OCI-LY1 (cell line): Measurements from ENCODE around the gene SAMD1.

ENCODE experiments used
- H2AFZ ChIP-seq: fragments of 200-600 bp; sonication (generic), shearing (Covaris generic); 2 replicates; pipeline ENCODE4 v1.6.0; 2014; ENCODE audit warnings: antibody characterized with exemption, mild to moderate bottlenecking, low read length
- H3F3A ChIP-seq: fragments of 200-600 bp; sonication (generic), shearing (Covaris generic); 2 replicates; pipeline ENCODE4 v1.6.0; 2014; ENCODE audit warnings: mild to moderate bottlenecking, antibody characterized with exemption, low read length, moderate library complexity; ENCODE audit not compliant: insufficient read depth
- H3K27ac ChIP-seq: fragments of 200-600 bp; sonication (generic); 2 replicates; pipeline ENCODE4 v1.5.1; 2014; ENCODE audit warnings: low read length, mixed run types, mild to moderate bottlenecking, low read depth; ENCODE audit not compliant: poor library complexity, severe bottlenecking
- H3K27me3 ChIP-seq: fragments of 200-600 bp; sonication (generic); 2 replicates; pipeline ENCODE4 v1.6.0; 2014; ENCODE audit warnings: antibody characterized with exemption, mild to moderate bottlenecking, low read length, moderate library complexity; ENCODE audit not compliant: insufficient read depth
- H3K36me3 ChIP-seq: fragments of 200-600 bp; sonication (generic); 2 replicates; pipeline ENCODE4 v1.6.1; 2014; ENCODE audit warnings: mild to moderate bottlenecking, antibody characterized with exemption, low read length, moderate library complexity, mixed read lengths; ENCODE audit not compliant: insufficient read depth
- H3K4me1 ChIP-seq: fragments of 200-600 bp; sonication (generic); 2 replicates; pipeline ENCODE4 v1.5.1; 2014; ENCODE audit warnings: mild to moderate bottlenecking, low read length, moderate library complexity; ENCODE audit not compliant: insufficient read depth, severe bottlenecking
- H3K4me2 ChIP-seq: fragments of 200-600 bp; sonication (generic), shearing (Covaris generic); 2 replicates; pipeline ENCODE4 v1.6.1; 2014; ENCODE audit warnings: low read length
- H3K4me3 ChIP-seq: fragments of 200-600 bp; sonication (generic); 2 replicates; pipeline ENCODE4 v1.5.1; 2014; ENCODE audit warnings: low read length, low read depth, mild to moderate bottlenecking, mixed read lengths; ENCODE audit not compliant: poor library complexity, severe bottlenecking
- H3K79me2 ChIP-seq: fragments of 200-600 bp; shearing (Covaris generic); 2 replicates; pipeline ENCODE4 v1.6.1; 2016; ENCODE audit warnings: mixed run types, low read length, mixed read lengths; ENCODE audit not compliant: insufficient read depth
- H3K9ac ChIP-seq: fragments of 200-600 bp; sonication (generic), shearing (Covaris generic); 2 replicates; pipeline ENCODE4 v1.6.1; 2014; ENCODE audit warnings: mild to moderate bottlenecking, low read length, mixed read lengths
- H3K9me2 ChIP-seq: fragments of 200-600 bp; sonication (generic), shearing (Covaris generic); 2 replicates; pipeline ENCODE4 v1.6.1; 2014; ENCODE audit warnings: low read depth, mild to moderate bottlenecking, low read length, mixed read lengths
- H3K9me3 ChIP-seq: fragments of 200-600 bp; shearing (Covaris generic); 2 replicates; pipeline ENCODE4 v1.6.1; 2014; ENCODE audit warnings: low read length, mixed read lengths
- H4K20me1 ChIP-seq: fragments of 200-600 bp; sonication (generic), shearing (Covaris generic); 2 replicates; pipeline ENCODE4 v1.6.0; 2016; ENCODE audit warnings: mild to moderate bottlenecking, low read length; ENCODE audit not compliant: insufficient read depth
- EZH2 ChIP-seq: fragments of 200-600 bp; sonication (generic), shearing (Covaris generic); IDR thresholded peaks from 2 replicates; pipeline ENCODE4 v1.8.0; 2017; ENCODE audit warnings: borderline replicate concordance, mixed run types, mild to moderate bottlenecking, antibody characterized with exemption, low read length, moderate library complexity, mixed read lengths
- TF ChIP-seq, protein P1 (sequence below): fragments of 200-600 bp; sonication (generic), shearing (Covaris generic); IDR thresholded peaks from 2 replicates; pipeline ENCODE4 v1.5.1; 2017; ENCODE audit warnings: mild to moderate bottlenecking, antibody characterized with exemption, low read length, moderate library complexity, mixed read lengths

Gene SAMD1

DNA sequence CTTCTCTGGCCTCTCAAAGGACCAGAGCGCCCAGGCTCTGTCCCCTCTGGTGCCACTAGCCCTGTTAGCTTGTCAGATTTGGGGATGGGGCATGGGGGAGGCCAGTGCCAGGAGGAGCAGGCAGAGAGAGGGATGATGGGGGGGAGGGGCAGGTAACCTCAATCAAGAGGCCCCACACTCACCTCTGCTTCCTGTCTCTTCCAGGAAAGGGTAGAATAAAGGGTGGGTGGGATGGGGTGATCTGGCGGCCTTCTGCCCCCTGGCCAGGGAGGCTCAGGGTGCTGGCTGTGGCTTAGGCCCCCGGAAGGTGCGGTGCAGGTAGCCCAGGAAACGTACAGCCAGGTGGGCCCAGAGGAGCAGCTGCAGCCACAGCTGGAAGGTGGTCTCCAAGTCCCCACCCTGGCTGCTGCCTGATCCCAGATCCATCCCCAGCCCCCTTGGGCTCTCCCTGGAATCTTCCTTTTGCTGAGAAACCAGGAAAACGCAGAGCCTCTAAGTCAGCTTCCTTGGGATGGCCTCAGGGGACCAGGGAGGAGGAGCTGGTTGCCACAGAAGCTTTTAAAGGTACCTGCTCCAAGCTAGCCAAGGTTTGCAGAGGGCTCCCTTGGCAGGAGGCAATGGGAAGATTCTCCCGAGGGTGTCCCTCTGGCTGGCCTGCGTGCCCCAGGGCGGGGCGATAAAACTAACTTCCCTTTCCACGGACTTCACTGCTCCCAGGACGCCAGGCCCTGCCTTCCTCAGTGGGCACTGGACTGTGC is 21.7 kb upstream of the SAMD1 start:
- Histone ChIP-seq H3K9me2 (no peaks in the 10 kb centered on the region), H3K9ac (no peak overlapping the region; the same call in 1 of the 2 replicates), H3K27ac (no peak overlapping the region), H3K27me3 (no peaks in the 10 kb centered on the region), H3K79me2 (no peaks in the 10 kb centered on the region), H3K4me3 (no peak overlapping the region), H3K4me2 (no peak overlapping the region), H4K20me1 (no peaks in the 10 kb centered on the region), H2AFZ (no peak overlapping the region), H3K9me3 (no peaks in the 10 kb centered on the region), H3F3A (no peaks in the 10 kb centered on the region), H3K4me1 (peaks cover 42% of the 10 kb centered on the region), H3K36me3 (no peaks in the 10 kb centered on the region)
- TF ChIP-seq EZH2, result no peak
- TF ChIP-seq, protein P1, sequence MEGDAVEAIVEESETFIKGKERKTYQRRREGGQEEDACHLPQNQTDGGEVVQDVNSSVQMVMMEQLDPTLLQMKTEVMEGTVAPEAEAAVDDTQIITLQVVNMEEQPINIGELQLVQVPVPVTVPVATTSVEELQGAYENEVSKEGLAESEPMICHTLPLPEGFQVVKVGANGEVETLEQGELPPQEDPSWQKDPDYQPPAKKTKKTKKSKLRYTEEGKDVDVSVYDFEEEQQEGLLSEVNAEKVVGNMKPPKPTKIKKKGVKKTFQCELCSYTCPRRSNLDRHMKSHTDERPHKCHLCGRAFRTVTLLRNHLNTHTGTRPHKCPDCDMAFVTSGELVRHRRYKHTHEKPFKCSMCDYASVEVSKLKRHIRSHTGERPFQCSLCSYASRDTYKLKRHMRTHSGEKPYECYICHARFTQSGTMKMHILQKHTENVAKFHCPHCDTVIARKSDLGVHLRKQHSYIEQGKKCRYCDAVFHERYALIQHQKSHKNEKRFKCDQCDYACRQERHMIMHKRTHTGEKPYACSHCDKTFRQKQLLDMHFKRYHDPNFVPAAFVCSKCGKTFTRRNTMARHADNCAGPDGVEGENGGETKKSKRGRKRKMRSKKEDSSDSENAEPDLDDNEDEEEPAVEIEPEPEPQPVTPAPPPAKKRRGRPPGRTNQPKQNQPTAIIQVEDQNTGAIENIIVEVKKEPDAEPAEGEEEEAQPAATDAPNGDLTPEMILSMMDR, result no peak

DNA sequence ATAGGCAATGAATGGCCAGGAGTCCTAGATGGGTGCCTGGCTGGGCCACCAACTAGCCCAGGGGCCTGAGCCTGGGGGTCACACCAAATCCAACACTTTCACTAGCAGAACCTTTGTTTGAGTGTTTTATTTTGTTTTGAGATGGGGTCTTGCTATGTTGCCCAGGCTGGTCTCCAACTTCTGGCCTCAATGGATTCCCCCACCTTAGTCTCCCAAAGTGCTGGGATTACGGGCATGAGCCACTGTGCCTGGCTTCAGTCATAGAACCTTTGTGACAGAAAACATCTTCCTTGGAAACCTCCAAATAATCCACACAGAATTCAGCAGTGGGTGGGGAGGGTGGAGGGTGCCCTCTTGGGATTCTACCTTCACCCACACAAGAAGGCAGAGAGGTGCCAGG is 20.9 kb upstream of the SAMD1 start:
- H3K27me3 ChIP-seq, result no peaks in the 10 kb centered on the region
- no peaks in the 10 kb centered on the region for H3K79me2 ChIP-seq
- no peaks in the 10 kb centered on the region for H3K9me3 ChIP-seq
- H3K4me2 ChIP-seq, result no peak overlapping the region
- no peaks in the 10 kb centered on the region for H3K9me2 ChIP-seq
- TF ChIP-seq, protein P1, result no peak
- no peak for TF ChIP-seq EZH2
- no peak overlapping the region for H3K27ac ChIP-seq
- no peaks in the 10 kb centered on the region for H3F3A ChIP-seq
- peaks cover 35% of the 10 kb centered on the region for H3K4me1 ChIP-seq
- H3K4me3 ChIP-seq, result no peak overlapping the region
- no peaks in the 10 kb centered on the region for H3K36me3 ChIP-seq
- H3K9ac ChIP-seq, result no peak overlapping the region
- H2AFZ ChIP-seq, result no peak overlapping the region
- no peaks in the 10 kb centered on the region for H4K20me1 ChIP-seq

DNA sequence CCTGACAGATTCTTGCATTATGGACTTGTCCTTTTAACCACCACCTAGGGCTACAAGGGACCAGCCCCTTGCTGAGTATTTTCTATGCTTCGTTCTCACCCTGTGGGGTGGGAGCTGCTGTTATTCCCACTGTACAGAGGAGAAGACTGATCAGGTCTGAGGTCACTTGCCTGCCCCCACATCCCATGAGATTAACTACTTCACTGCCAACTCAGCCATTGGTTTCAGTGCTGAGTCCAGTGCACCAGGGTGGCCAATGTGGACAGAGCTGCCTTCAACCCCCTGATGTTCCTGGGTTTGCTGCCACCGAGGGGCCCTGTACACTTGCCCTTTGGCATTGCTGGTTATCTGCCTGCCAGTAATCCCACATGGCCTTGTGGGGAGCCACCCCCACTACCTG is 20.1 kb upstream of the SAMD1 start:
- H3K4me2 ChIP-seq, result no peak overlapping the region
- H3K9me2 ChIP-seq, result no peaks in the 10 kb centered on the region
- no peaks in the 10 kb centered on the region for H4K20me1 ChIP-seq
- no peak overlapping the region for H2AFZ ChIP-seq
- H3K4me1 ChIP-seq, result peaks cover 26% of the 10 kb centered on the region
- H3K36me3 ChIP-seq, result peaks cover 2% of the 10 kb centered on the region; the same call in 1 of the 2 replicates
- H3K9me3 ChIP-seq, result no peaks in the 10 kb centered on the region
- no peak overlapping the region for H3K27ac ChIP-seq
- H3K79me2 ChIP-seq, result no peaks in the 10 kb centered on the region
- H3K4me3 ChIP-seq, result no peak overlapping the region
- H3K9ac ChIP-seq, result no peak overlapping the region
- H3F3A ChIP-seq, result no peaks in the 10 kb centered on the region
- no peaks in the 10 kb centered on the region for H3K27me3 ChIP-seq
- TF ChIP-seq, protein P1, result no peak
- TF ChIP-seq EZH2, result no peak
